CD14-positive monocyte (primary cell): ENCODE results near the gene FAM120B. TPM values are rescaled to one million over a fixed set of nuclear protein-coding genes. Genes with fewer than 3 reads are reported as not detected.

Experiments
- DNase-seq, 3 donors: peaks; one replicate each; pipeline ENCODE4 v3.0.0-alpha.2; 2011 to 2022
- H2AFZ ChIP-seq: 2 replicates; pipeline ENCODE4 v1.6.0; 2012; ENCODE audit warnings: mild to moderate bottlenecking, low read depth, low read length, inconsistent platforms; ENCODE audit not compliant: insufficient read depth, poor library complexity, severe bottlenecking
- H3K27ac ChIP-seq, 2 donors: 1 replicate in 1 of 2; 2 replicates in 1 of 2; pipeline ENCODE4 v1.5.1; 2012 to 2013; ENCODE audit warnings: low read length in 2 of 2, control low read depth in 1 of 2, inconsistent platforms in 1 of 2, low read depth in 1 of 2, mild to moderate bottlenecking in 1 of 2
- H3K27me3 ChIP-seq, 2 donors: one replicate each; pipeline versions ENCODE4 v1.6.0 to v1.6.1; 2011 to 2013; ENCODE audit warnings: low read length in 2 of 2; ENCODE audit not compliant: control insufficient read depth in 2 of 2, insufficient read depth in 2 of 2
- H3K36me3 ChIP-seq, 2 donors: replicated peaks in 1 of 2; 1 replicate in 1 of 2; 2 replicates in 1 of 2; pipeline versions ENCODE4 v1.5.1 to v1.6.1; 2012 to 2013; ENCODE audit warnings: low read length in 2 of 2, control low read depth in 1 of 2, inconsistent platforms in 1 of 2, mild to moderate bottlenecking in 1 of 2; ENCODE audit not compliant: insufficient read depth in 2 of 2, control insufficient read depth in 1 of 2
- H3K4me1 ChIP-seq, 2 donors: 1 replicate in 1 of 2; 2 replicates in 1 of 2; pipeline versions ENCODE4 v1.5.1 to v1.6.1; 2012 to 2013; ENCODE audit warnings: low read length in 2 of 2, control low read depth in 1 of 2, inconsistent platforms in 1 of 2, mild to moderate bottlenecking in 1 of 2, moderate library complexity in 1 of 2; ENCODE audit not compliant: insufficient read depth in 2 of 2, control insufficient read depth in 1 of 2
- H3K4me2 ChIP-seq: replicated peaks from 2 replicates; pipeline ENCODE3; 2012; ENCODE audit warnings: low read length, moderate library complexity, mild to moderate bottlenecking; ENCODE audit not compliant: poor library complexity, severe bottlenecking; ENCODE audit errors: extremely low read depth
- H3K4me3 ChIP-seq, 3 experiments: fragments of 200-600 bp in 1 of 3; sonication (generic) in 1 of 3; replicated peaks in 1 of 3; 1 replicate in 2 of 3; 2 replicates in 1 of 3; pipeline ENCODE4 v1.5.1; 2011 to 2013; ENCODE audit warnings: low read length in 3 of 3, mild to moderate bottlenecking in 3 of 3, control low read depth in 2 of 3, low read depth in 2 of 3, inconsistent platforms in 1 of 3, moderate library complexity in 1 of 3
- H3K79me2 ChIP-seq: 2 replicates; pipeline ENCODE4 v1.6.0; 2012; ENCODE audit warnings: mild to moderate bottlenecking, control low read depth, inconsistent platforms, low read length, moderate library complexity; ENCODE audit not compliant: insufficient read depth
- H3K9ac ChIP-seq: 2 replicates; pipeline ENCODE4 v1.6.0; 2017; ENCODE audit warnings: low read length, mild to moderate bottlenecking; ENCODE audit not compliant: insufficient read depth, poor library complexity, severe bottlenecking
- H3K9me3 ChIP-seq, 2 donors: replicated peaks in 1 of 2; 1 replicate in 1 of 2; 2 replicates in 1 of 2; pipeline versions ENCODE4 v1.5.1 to v1.6.1; 2012 to 2013; ENCODE audit warnings: low read length in 2 of 2, control low read depth in 1 of 2; ENCODE audit not compliant: control insufficient read depth in 1 of 2, insufficient read depth in 1 of 2
- H4K20me1 ChIP-seq: 2 replicates; pipeline ENCODE4 v1.6.0; 2012; ENCODE audit warnings: mild to moderate bottlenecking, low read length, control low read depth, moderate library complexity; ENCODE audit not compliant: insufficient read depth
- H3K27ac Mint-ChIP-seq, 7 donors: one replicate each; pipeline ENCODE4 v1.8.0; 2020; ENCODE audit warnings: mild to moderate bottlenecking in 7 of 7, mixed read lengths in 7 of 7, moderate library complexity in 6 of 7, inconsistent platforms in 2 of 7
- H3K27me3 Mint-ChIP-seq, 3 donors: one replicate each; pipeline ENCODE4 v1.8.0; 2021 to 2022; ENCODE audit warnings: low read depth in 3 of 3, mild to moderate bottlenecking in 3 of 3, mixed read lengths in 3 of 3, moderate library complexity in 3 of 3, inconsistent platforms in 1 of 3
- H3K36me3 Mint-ChIP-seq, 2 donors: one replicate each; pipeline ENCODE4 v1.8.0; 2020; ENCODE audit warnings: mixed read lengths in 2 of 2, inconsistent platforms in 1 of 2, mild to moderate bottlenecking in 1 of 2
- H3K4me1 Mint-ChIP-seq: one replicate; pipeline ENCODE4 v1.8.0; 2020; ENCODE audit warnings: mild to moderate bottlenecking, mixed read lengths
- H3K4me3 Mint-ChIP-seq, 2 donors: one replicate each; pipeline ENCODE4 v1.8.0; 2020; ENCODE audit warnings: mild to moderate bottlenecking in 2 of 2, mixed read lengths in 2 of 2, moderate library complexity in 1 of 2
- H3K9me3 Mint-ChIP-seq, 7 donors: one replicate each; pipeline ENCODE4 v1.8.0; 2020 to 2022; ENCODE audit warnings: mixed read lengths in 7 of 7, mild to moderate bottlenecking in 6 of 7, moderate library complexity in 6 of 7, inconsistent platforms in 2 of 7
- WGBS: methylation state at CpG from one replicate; pipeline ENCODE4 v1.1.5; 2013; ENCODE audit warnings: missing lambda C conversion rate; ENCODE audit not compliant: insufficient coverage; 5-methylcytosine and 5-hydroxymethylcytosine counted together
- intact Hi-C, 2 donors: fragments of 100-400 bp; cut with micrococcal nuclease; formaldehyde crosslinking; loops; one replicate each; pipeline versions ENCODE4 v1.15.0 to v1.15.1; 2023
- polyA plus RNA-seq, 3 donors: library from polyadenylated mRNA; depleted of rRNA in 1 of 3; unstranded in 2 of 3; stranded (reverse) in 1 of 3; fragments of 300-500 nt in 2 of 3; fragments of >200 nt in 1 of 3; fragmentation: Illumina TruSeq in 2 of 3; gene quantifications; 1 replicate in 2 of 3; 2 replicates in 1 of 3; pipeline ENCODE4 v1.2.3, GENCODE V29; 2012 to 2021
- TF ChIP-seq, protein P1 (sequence below): fragments of 200-600 bp; IDR thresholded peaks from one replicate; pipeline ENCODE4 v1.8.0; 2022; ENCODE audit warnings: antibody characterized with exemption, mild to moderate bottlenecking

The FAM120B gene
- polyA plus RNA-seq, 3 donors = 10.6 to 20.2 (median 11.2) TPM

DNA sequence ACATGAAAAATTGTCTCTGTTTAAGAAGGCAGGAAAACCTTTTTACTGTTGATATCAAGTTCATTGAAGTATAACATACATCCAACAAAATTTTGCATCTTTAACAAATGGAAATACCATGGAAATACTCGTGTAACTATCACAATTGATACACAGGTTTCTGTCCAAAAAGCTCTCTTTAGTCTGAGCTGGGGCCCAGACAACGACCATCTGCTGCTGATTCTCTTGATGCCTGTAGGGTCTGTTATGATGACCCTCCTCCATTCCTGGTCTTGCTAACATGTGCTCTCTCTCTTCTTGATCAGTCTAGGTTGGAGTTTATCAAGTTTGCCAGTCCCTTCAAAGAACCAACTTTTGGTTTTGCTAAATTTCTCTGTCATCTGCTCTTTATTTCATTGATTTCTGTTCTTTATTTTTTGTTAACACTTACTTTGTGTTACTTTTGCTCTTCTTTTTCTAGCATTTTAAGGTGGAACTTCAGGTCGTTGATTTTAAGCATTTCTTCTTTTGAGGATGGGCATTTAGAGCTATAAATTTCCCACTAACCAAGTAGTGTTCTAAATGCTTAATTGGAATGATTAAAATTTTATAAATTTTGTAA, 129.8 kb downstream of the FAM120B start:
- no peak overlapping the region for H3K4me3 ChIP-seq
- Mint-ChIP-seq H3K9me3 (peaks cover 2 to 17% (median 8%) of the 10 kb centered on the region in 7 donors), H3K36me3 (no peaks in the 10 kb centered on the region), H3K27ac (no peak overlapping the region), H3K4me1 (peaks cover 7% of the 10 kb centered on the region), H3K27me3 (peaks cover 1 to 19% (median 7%) of the 10 kb centered on the region in 3 donors), H3K4me3 (no peak overlapping the region)
- peaks cover 0 to 3% of the 10 kb centered on the region in 2 donors for H3K4me1 ChIP-seq
- DNase-seq = no peak
- H3K9me3 ChIP-seq = peaks cover 0 to 9% of the 10 kb centered on the region in 2 donors
- no peaks in the 10 kb centered on the region for H3K79me2 ChIP-seq
- H3K27me3 ChIP-seq = peaks cover 0 to 7% of the 10 kb centered on the region in 2 donors
- H3K36me3 ChIP-seq = no peaks in the 10 kb centered on the region
- no peak overlapping the region for H2AFZ ChIP-seq
- WGBS = 86% methylated on average over 1 of the region's 3 CpGs
- no peaks in the 10 kb centered on the region for H4K20me1 ChIP-seq
- no peak overlapping the region for H3K27ac ChIP-seq
- no peak overlapping the region for H3K4me2 ChIP-seq
- TF ChIP-seq, protein P1, sequence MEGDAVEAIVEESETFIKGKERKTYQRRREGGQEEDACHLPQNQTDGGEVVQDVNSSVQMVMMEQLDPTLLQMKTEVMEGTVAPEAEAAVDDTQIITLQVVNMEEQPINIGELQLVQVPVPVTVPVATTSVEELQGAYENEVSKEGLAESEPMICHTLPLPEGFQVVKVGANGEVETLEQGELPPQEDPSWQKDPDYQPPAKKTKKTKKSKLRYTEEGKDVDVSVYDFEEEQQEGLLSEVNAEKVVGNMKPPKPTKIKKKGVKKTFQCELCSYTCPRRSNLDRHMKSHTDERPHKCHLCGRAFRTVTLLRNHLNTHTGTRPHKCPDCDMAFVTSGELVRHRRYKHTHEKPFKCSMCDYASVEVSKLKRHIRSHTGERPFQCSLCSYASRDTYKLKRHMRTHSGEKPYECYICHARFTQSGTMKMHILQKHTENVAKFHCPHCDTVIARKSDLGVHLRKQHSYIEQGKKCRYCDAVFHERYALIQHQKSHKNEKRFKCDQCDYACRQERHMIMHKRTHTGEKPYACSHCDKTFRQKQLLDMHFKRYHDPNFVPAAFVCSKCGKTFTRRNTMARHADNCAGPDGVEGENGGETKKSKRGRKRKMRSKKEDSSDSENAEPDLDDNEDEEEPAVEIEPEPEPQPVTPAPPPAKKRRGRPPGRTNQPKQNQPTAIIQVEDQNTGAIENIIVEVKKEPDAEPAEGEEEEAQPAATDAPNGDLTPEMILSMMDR = no peak
- H3K9ac ChIP-seq = no peak overlapping the region
- intact Hi-C loops = no loop called here

DNA sequence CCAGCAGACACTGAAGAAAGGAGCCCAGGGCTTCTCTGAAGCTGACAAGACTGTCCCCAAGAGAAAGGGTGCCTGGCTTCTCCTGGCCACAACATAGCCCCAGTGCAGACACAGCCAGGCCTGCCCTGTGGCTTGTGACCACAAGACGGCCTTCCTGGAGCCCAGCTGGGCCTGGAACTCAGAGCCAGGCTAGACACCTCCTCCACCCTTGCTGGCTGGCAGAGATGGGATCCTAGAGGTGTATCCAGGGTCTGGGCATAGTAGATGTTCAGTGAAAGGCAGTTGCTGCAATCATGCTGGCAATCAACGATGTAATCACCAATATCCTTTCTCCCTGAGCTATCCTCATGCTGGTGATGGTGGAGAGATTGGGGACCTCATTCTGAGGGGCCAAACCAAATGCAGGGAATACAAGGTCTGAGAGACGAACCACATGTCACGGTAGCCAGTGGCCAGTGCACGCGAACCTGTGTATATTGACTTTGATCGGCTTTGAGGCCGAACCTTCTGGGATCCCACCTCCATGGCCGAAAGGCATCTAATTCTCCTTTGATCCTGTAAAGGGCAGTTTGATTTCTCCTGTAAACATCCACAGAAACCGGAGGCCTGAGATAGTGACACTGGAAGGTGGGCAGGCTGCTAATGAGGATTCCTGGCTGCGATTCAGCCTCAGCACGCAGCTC, 131.3 kb downstream of the FAM120B start:
- Histone ChIP-seq H3K9me3 (peaks cover 0 to 9% of the 10 kb centered on the region in 2 donors), H3K27me3 (peaks cover 0 to 7% of the 10 kb centered on the region in 2 donors), H3K4me3 (no peak overlapping the region), H4K20me1 (no peaks in the 10 kb centered on the region), H3K4me1 (peaks cover 0 to 3% of the 10 kb centered on the region in 2 donors), H3K36me3 (no peaks in the 10 kb centered on the region), H3K27ac (no peak overlapping the region), H2AFZ (peak overlapping the region; percentile 41), H3K4me2 (no peak overlapping the region), H3K79me2 (no peaks in the 10 kb centered on the region), H3K9ac (no peak overlapping the region)
- Mint-ChIP-seq H3K9me3 (peaks cover 2 to 17% (median 8%) of the 10 kb centered on the region in 7 donors), H3K27ac (peak overlapping the region in 1 of 7 donors; percentile 37), H3K4me1 (peaks cover 7% of the 10 kb centered on the region), H3K27me3 (peaks cover 3 to 17% (median 5%) of the 10 kb centered on the region in 3 donors), H3K36me3 (no peaks in the 10 kb centered on the region), H3K4me3 (no peak overlapping the region)
- TF ChIP-seq, protein P1 = no peak
- WGBS = 88% methylated on average over 9 of the region's 12 CpGs
- DNase-seq = no peak
- intact Hi-C loops = no loop called here
